ENCODE measurements around the gene ZBTB7C.

The ZBTB7C gene

DNA sequence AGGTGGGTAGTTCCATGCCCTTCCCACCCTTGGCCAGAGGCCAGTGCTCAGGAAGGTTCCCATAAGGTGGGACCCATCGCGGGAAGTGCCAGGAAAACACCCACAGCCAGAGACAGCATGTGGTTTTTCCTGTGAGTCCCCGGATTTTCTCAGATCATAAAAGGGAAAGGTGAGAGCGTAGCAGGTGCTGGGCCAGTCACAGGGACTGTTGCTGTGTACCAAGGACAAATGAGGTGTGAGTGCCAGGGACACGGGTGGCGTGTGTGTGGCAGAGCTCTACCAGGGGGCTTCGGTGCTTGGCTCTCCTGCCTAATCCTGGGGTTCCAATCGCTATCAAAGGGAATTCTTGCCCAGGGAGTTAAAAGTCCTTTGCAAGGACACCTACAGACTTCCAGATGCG lies 319.2 kb downstream of the ZBTB7C start:
- CTCF ChIA-PET, result no interaction called here
- TF ChIP-seq ZNF658 (tag by site-specific recombination; IDR thresholded peaks at IDR 0.05) (no peak), ZNF48 (tag by site-specific recombination; IDR thresholded peaks at IDR 0.05) (no peak)
- Histone ChIP-seq H3K4me3 (ENCODE audit: low read depth, low read length) (no peak overlapping the region), H3K4me1 (ENCODE audit: control insufficient read depth, insufficient read depth, low read length) (peaks cover 4% of the 10 kb centered on the region; the same call in 1 of the 2 replicates), H3K27ac (ENCODE audit: extremely low read depth, low read depth, low read length) (no peak overlapping the region), H3K36me3 (ENCODE audit: control insufficient read depth in 2 of 2, insufficient read depth in 1 of 2, low read length in 2 of 2) (no peaks in the 10 kb centered on the region), H3K9me3 (ENCODE audit: control insufficient read depth, insufficient read depth, low read depth, low read length) (no peaks in the 10 kb centered on the region)
- POLR2A ChIA-PET, result no interaction called here

DNA sequence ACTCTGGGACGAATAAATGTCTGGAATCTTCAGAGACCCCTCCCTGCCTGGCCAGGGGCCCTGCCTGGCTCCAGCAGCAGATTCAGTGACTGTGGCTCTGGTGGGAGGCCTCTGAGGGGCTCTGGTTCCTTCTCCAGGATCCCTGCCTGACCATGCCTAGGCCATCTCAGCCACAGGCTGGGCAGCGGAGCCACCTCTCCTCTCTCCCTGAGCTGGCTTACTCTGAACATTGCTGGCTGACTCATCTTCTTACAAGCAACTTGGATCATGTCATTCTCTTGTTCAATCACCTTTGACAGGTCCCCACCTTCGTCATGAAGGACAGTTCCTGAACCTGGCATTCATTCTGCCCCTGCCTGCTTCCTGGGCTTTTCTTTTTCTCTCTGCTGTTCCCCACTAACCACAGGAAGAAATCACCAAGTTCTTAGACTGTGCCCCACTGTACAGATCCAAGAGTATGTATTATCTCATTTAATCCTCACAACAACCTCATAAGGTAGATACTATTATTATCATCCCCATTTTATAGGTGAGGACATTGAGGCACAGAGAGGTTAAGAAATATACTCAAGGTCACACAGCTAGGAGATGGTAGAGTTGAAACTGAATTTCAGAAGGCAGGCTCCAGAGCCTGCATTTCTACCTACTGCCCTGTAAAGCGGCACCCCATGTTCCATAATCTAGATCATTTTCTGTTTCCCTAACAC lies 323.2 kb downstream of the ZBTB7C start:
- Histone ChIP-seq H3K36me3 (ENCODE audit: control insufficient read depth in 2 of 2, insufficient read depth in 1 of 2, low read length in 2 of 2) (no peaks in the 10 kb centered on the region), H3K9me3 (ENCODE audit: control insufficient read depth, insufficient read depth, low read depth, low read length) (no peaks in the 10 kb centered on the region), H3K27ac (ENCODE audit: extremely low read depth, low read depth, low read length) (no peak overlapping the region), H3K4me1 (ENCODE audit: control insufficient read depth, insufficient read depth, low read length) (peaks cover 4% of the 10 kb centered on the region; the same call in 1 of the 2 replicates), H3K4me3 (ENCODE audit: low read depth, low read length) (no peak overlapping the region)
- TF ChIP-seq ZNF24 (tag by site-specific recombination; IDR thresholded peaks at IDR 0.05), result no peak
- TF ChIP-seq ZNF664 (tag by site-specific recombination; IDR thresholded peaks at IDR 0.05), result peak; percentile 87
- CTCF ChIA-PET, result interaction anchor here (0.6 kb wide), 1 partner anchor 1049 kb away, joined by 3 read pairs; no protein-coding TSS in a partner anchor
- POLR2A ChIA-PET, result no interaction called here

DNA sequence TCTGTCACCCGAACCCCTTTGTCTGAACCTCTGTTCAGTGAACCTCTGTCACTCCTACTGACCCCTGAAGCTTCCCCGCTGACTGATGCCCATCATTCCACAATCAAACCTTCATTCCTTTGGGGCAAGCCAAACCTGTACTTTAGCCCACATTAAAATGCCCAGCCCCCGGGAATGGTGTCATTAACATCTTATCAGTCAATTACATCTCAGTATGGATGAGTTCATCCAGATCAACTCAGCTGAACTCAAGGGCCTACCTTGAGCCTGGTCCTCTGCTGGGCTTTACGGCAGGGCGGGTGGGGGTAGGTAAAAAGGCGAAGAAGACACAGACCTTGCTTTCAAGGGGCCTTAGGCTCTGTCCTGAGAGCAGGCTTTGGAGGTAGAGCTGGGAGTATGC lies 324.3 kb downstream of the ZBTB7C start:
- no peaks in the 10 kb centered on the region for H3K9me3 ChIP-seq (ENCODE audit: control insufficient read depth, insufficient read depth, low read depth, low read length)
- H3K36me3 ChIP-seq (ENCODE audit: control insufficient read depth in 2 of 2, insufficient read depth in 1 of 2, low read length in 2 of 2), result no peaks in the 10 kb centered on the region
- H3K4me3 ChIP-seq (ENCODE audit: low read depth, low read length), result no peak overlapping the region
- H3K27ac ChIP-seq (ENCODE audit: extremely low read depth, low read depth, low read length), result no peak overlapping the region
- TF ChIP-seq ZNF660 (tag by site-specific recombination; IDR thresholded peaks at IDR 0.05), result no peak
- TF ChIP-seq SP7 (tag by site-specific recombination; IDR thresholded peaks at IDR 0.05), result peak; percentile 71
- TF ChIP-seq ZNF138 (tag by site-specific recombination; IDR thresholded peaks at IDR 0.05; ENCODE audit: borderline replicate concordance), result no peak
- TF ChIP-seq EGR2 (tag by site-specific recombination; IDR thresholded peaks at IDR 0.05; ENCODE audit: low read depth), result peak; percentile 24; the same call in 1 of the 2 replicates
- CTCF ChIA-PET, result interaction anchor here (0.6 kb wide), 2 partner anchors 147 to 391 kb away, joined by 3 to 4 read pairs; no protein-coding TSS in a partner anchor
- POLR2A ChIA-PET, result no interaction called here
- peaks cover 4% of the 10 kb centered on the region; the same call in 1 of the 2 replicates for H3K4me1 ChIP-seq (ENCODE audit: control insufficient read depth, insufficient read depth, low read length)

DNA sequence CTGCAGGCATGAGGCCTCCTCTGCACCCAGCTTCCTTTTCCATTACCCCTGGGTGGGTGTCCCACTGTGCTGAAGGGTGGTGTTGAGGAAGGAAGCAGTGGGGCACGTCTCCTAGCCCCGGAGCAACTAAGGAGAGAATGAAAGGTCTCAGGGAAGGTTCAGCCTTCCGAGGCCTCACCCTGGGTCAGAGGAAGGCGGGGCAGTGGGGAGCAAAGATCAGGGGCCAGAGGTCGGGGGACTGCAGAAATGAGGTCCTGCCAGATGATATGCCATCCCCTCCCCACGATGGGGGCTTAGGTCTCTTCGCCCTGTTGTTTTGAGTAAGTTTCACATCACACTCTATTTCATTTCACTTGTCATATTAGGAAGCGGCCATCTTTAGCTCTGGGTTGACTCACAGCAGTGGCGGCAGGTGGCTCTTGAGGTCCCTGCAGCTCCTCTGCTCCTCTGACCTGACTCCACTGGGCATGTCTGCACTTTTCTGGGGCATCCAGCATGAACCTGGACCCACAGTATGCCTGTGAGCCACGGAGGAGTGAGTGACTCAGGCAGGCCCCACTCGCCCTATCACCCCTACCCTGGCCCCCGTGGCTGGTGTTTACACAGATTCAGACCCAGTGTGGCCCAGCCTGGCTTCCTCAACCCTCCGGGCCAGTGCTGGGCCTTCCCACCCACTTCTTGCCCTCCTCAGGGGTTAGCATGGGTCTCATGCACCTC lies 325.0 kb downstream of the ZBTB7C start:
- no peaks in the 10 kb centered on the region for H3K9me3 ChIP-seq (ENCODE audit: control insufficient read depth, insufficient read depth, low read depth, low read length)
- H3K27ac ChIP-seq (ENCODE audit: extremely low read depth, low read depth, low read length), result no peak overlapping the region
- no peak overlapping the region for H3K4me3 ChIP-seq (ENCODE audit: low read depth, low read length)
- no peaks in the 10 kb centered on the region for H3K36me3 ChIP-seq (ENCODE audit: control insufficient read depth in 2 of 2, insufficient read depth in 1 of 2, low read length in 2 of 2)
- ChIA-PET CTCF (interaction anchor here (0.6 kb wide), 1 partner anchor 392 kb away, joined by 4 read pairs; no protein-coding TSS in a partner anchor), POLR2A (no interaction called here)
- peaks cover 4% of the 10 kb centered on the region; the same call in 1 of the 2 replicates for H3K4me1 ChIP-seq (ENCODE audit: control insufficient read depth, insufficient read depth, low read length)
- TF ChIP-seq ZNF701 (tag by site-specific recombination; IDR thresholded peaks at IDR 0.05) (no peak), ZNF214 (tag by site-specific recombination; IDR thresholded peaks at IDR 0.05; ENCODE audit: borderline replicate concordance) (no peak), ZNF629 (tag by site-specific recombination; IDR thresholded peaks at IDR 0.05) (no peak), ZNF324 (tag by site-specific recombination; IDR thresholded peaks at IDR 0.05) (no peak), ZNF16 (tag by site-specific recombination; IDR thresholded peaks at IDR 0.05; ENCODE audit: low read depth) (no peak), ZNF544 (tag by site-specific recombination; IDR thresholded peaks at IDR 0.05) (no peak), ZNF776 (tag by site-specific recombination; IDR thresholded peaks at IDR 0.05; ENCODE audit: borderline replicate concordance) (no peak), ZNF777 (tag by site-specific recombination; IDR thresholded peaks at IDR 0.05; ENCODE audit: borderline replicate concordance) (no peak), ZNF558 (tag by site-specific recombination; IDR thresholded peaks at IDR 0.05) (no peak), ZNF768 (tag by site-specific recombination; IDR thresholded peaks at IDR 0.05) (no peak), EGR2 (tag by site-specific recombination; IDR thresholded peaks at IDR 0.05; ENCODE audit: low read depth) (no peak), HOXD13 (CRISPR knock-in tag; IDR thresholded peaks at IDR 0.05; ENCODE audit: borderline replicate concordance) (no peak), ZNF473 (tag by site-specific recombination; IDR thresholded peaks at IDR 0.05) (no peak)
- TF ChIP-seq, protein P1, sequence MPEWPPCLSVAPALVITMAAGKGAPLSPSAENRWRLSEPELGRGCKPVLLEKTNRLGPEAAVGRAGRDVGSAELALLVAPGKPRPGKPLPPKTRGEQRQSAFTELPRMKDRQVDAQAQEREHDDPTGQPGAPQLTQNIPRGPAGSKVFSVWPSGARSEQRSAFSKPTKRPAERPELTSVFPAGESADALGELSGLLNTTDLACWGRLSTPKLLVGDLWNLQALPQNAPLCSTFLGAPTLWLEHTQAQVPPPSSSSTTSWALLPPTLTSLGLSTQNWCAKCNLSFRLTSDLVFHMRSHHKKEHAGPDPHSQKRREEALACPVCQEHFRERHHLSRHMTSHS (tag by site-specific recombination; IDR thresholded peaks at IDR 0.05), result no peak
- TF ChIP-seq, protein P2, sequence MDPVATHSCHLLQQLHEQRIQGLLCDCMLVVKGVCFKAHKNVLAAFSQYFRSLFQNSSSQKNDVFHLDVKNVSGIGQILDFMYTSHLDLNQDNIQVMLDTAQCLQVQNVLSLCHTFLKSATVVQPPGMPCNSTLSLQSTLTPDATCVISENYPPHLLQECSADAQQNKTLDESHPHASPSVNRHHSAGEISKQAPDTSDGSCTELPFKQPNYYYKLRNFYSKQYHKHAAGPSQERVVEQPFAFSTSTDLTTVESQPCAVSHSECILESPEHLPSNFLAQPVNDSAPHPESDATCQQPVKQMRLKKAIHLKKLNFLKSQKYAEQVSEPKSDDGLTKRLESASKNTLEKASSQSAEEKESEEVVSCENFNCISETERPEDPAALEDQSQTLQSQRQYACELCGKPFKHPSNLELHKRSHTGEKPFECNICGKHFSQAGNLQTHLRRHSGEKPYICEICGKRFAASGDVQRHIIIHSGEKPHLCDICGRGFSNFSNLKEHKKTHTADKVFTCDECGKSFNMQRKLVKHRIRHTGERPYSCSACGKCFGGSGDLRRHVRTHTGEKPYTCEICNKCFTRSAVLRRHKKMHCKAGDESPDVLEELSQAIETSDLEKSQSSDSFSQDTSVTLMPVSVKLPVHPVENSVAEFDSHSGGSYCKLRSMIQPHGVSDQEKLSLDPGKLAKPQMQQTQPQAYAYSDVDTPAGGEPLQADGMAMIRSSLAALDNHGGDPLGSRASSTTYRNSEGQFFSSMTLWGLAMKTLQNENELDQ (tag by site-specific recombination; IDR thresholded peaks at IDR 0.05; ENCODE audit: low read depth), result no peak
